MM.1S (cell line): ENCODE data around the gene SAMD8.
"Not testable (repeated sequence)": the region's sequence is repeated elsewhere in the genome, so short reads cannot be mapped to it uniquely, and the experiment has no call there.

ENCODE experiments used
- DNase-seq: peaks from one replicate; pipeline ENCODE4 v3.0.0-alpha.2; 2015
- H2AFZ ChIP-seq: fragments of 300-600 bp; sonication (generic); 2 replicates; pipeline ENCODE4 v1.6.0; 2016; ENCODE audit warnings: antibody characterized with exemption, low read length
- H3F3A ChIP-seq: fragments of 300-600 bp; sonication (generic); 2 replicates; pipeline ENCODE4 v1.6.1; 2016; ENCODE audit warnings: mild to moderate bottlenecking, antibody characterized with exemption, low read length, moderate library complexity, mixed read lengths; ENCODE audit not compliant: insufficient read depth
- H3K27ac ChIP-seq: fragments of 300-600 bp; sonication (generic); 2 replicates; pipeline ENCODE4 v1.5.1; 2016; ENCODE audit warnings: mild to moderate bottlenecking, low read length
- H3K27me3 ChIP-seq: fragments of 300-600 bp; sonication (generic); replicated peaks from 2 replicates; pipeline ENCODE4 v1.6.0; 2016; ENCODE audit warnings: low read length; ENCODE audit not compliant: insufficient read depth
- H3K36me3 ChIP-seq: fragments of 300-600 bp; sonication (generic); replicated peaks from 2 replicates; pipeline ENCODE4 v1.6.1; 2016; ENCODE audit warnings: mild to moderate bottlenecking, low read length, mixed read lengths; ENCODE audit not compliant: insufficient read depth
- H3K4me1 ChIP-seq: fragments of 300-600 bp; sonication (generic); 2 replicates; pipeline ENCODE4 v1.6.1; 2016; ENCODE audit warnings: low read length, mixed read lengths
- H3K4me2 ChIP-seq: fragments of 300-600 bp; sonication (generic); 2 replicates; pipeline ENCODE4 v1.6.0; 2016; ENCODE audit warnings: low read depth, low read length
- H3K4me3 ChIP-seq: fragments of 300-600 bp; sonication (generic); 2 replicates; pipeline ENCODE4 v1.5.1; 2016; ENCODE audit warnings: low read length, mixed read lengths
- H3K79me2 ChIP-seq: fragments of 300-600 bp; sonication (generic); 2 replicates; pipeline ENCODE4 v1.6.1; 2016; ENCODE audit warnings: mixed run types, low read length, mixed read lengths
- H3K9ac ChIP-seq: fragments of 300-600 bp; sonication (generic); 2 replicates; pipeline ENCODE4 v1.6.1; 2016; ENCODE audit warnings: low read length, mixed read lengths
- H3K9me2 ChIP-seq: fragments of 300-600 bp; sonication (generic); replicated peaks from 2 replicates; pipeline ENCODE4 v1.6.1; 2016; ENCODE audit warnings: mild to moderate bottlenecking, low read length, mixed read lengths; ENCODE audit not compliant: insufficient read depth
- H3K9me3 ChIP-seq: fragments of 300-600 bp; sonication (generic); replicated peaks from 2 replicates; pipeline ENCODE4 v1.6.1; 2016; ENCODE audit warnings: mild to moderate bottlenecking, low read length, mixed read lengths; ENCODE audit not compliant: insufficient read depth
- H4K20me1 ChIP-seq: fragments of 300-600 bp; sonication (generic); 2 replicates; pipeline ENCODE4 v1.6.1; 2016; ENCODE audit warnings: mild to moderate bottlenecking, low read length, moderate library complexity, mixed read lengths; ENCODE audit not compliant: insufficient read depth
- CTCF ChIP-seq: fragments of 300-600 bp; sonication (generic); IDR thresholded peaks from 2 replicates; pipeline ENCODE4 v1.5.1; 2016; ENCODE audit warnings: antibody characterized with exemption, low read length, mixed read lengths
- EZH2 ChIP-seq: fragments of 300-600 bp; sonication (generic); optimal IDR thresholded peaks from 2 replicates; pipeline ENCODE3; 2017; ENCODE audit warnings: low read depth, mild to moderate bottlenecking, antibody characterized with exemption, low read length, mixed read lengths
- EZH2phosphoT487 ChIP-seq: fragments of 300-600 bp; sonication (generic); IDR thresholded peaks from 2 replicates; pipeline ENCODE4 v1.6.1; 2018; ENCODE audit warnings: antibody characterized with exemption, low read length

The SAMD8 gene

GRCh38 chr10:75105576-75106197, 5.8 kb upstream of the SAMD8 start:
- Histone ChIP-seq H3K4me2 (no peak overlapping the region), H3K9me2 (no peaks in the 10 kb centered on the region), H3K9me3 (no peaks in the 10 kb centered on the region), H3K9ac (no peak overlapping the region), H3K27ac (no peak overlapping the region), H3K36me3 (no peaks in the 10 kb centered on the region), H3K27me3 (no peaks in the 10 kb centered on the region), H2AFZ (no peak overlapping the region), H3K4me3 (no peak overlapping the region), H3K79me2 (no peaks in the 10 kb centered on the region), H3F3A (0 out of 2 replicates have a peak, but pooled peaks cover 6% of the 10 kb centered on the region), H3K4me1 (peaks cover 6% of the 10 kb centered on the region), H4K20me1 (no peaks in the 10 kb centered on the region)
- TF ChIP-seq EZH2phosphoT487 (no peak), EZH2 (no peak), CTCF (no peak)
- DNase-seq: no peak

- Histone ChIP-seq H3K79me2 (no peaks in the 10 kb centered on the region), H3K9ac (no peak overlapping the region), H3K4me3 (no peak overlapping the region), H2AFZ (no peak overlapping the region), H3K9me3 (no peaks in the 10 kb centered on the region), H3K4me1 (peaks cover 7% of the 10 kb centered on the region), H3F3A (peaks cover 6% of the 10 kb centered on the region; the same call in 1 of the 2 replicates), H3K9me2 (no peaks in the 10 kb centered on the region), H3K36me3 (no peaks in the 10 kb centered on the region), H3K27me3 (no peaks in the 10 kb centered on the region), H3K27ac (no peak overlapping the region), H4K20me1 (no peaks in the 10 kb centered on the region), H3K4me2 (no peak overlapping the region)
- DNase-seq: no peak
- TF ChIP-seq EZH2phosphoT487 (no peak), CTCF (no peak)
These were observed 5.2 kb upstream of the SAMD8 start for GRCh38 chr10:75106242-75106641.

DNA sequence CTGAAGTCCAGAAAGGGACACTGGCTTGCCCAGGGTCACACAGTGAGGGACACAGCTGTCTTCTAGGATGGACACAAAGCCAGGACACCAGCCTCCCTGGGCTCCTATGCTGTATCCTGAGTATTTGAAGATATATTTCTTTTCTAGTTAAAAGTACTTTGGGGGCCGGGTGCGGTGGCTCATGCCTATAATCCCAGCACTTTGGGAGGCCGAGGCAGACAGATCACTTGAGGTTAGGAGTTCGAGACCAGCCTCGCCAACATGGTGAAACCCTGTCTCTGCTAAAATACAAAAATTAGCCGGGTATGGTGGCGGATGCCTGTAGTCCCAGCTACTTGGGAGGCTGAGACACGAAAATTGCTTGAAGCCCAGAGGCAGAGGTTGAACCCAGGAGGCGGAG, 4.6 kb upstream of the SAMD8 start:
- H3F3A ChIP-seq: peaks cover 11% of the 10 kb centered on the region
- not testable (repeated sequence) for H2AFZ ChIP-seq, H3K9ac ChIP-seq, H3K9me2 ChIP-seq, H3K36me3 ChIP-seq, H3K79me2 ChIP-seq, H3K27me3 ChIP-seq, H3K9me3 ChIP-seq, DNase-seq, H3K4me2 ChIP-seq, H3K4me1 ChIP-seq, H3K27ac ChIP-seq, H4K20me1 ChIP-seq, H3K4me3 ChIP-seq

DNA sequence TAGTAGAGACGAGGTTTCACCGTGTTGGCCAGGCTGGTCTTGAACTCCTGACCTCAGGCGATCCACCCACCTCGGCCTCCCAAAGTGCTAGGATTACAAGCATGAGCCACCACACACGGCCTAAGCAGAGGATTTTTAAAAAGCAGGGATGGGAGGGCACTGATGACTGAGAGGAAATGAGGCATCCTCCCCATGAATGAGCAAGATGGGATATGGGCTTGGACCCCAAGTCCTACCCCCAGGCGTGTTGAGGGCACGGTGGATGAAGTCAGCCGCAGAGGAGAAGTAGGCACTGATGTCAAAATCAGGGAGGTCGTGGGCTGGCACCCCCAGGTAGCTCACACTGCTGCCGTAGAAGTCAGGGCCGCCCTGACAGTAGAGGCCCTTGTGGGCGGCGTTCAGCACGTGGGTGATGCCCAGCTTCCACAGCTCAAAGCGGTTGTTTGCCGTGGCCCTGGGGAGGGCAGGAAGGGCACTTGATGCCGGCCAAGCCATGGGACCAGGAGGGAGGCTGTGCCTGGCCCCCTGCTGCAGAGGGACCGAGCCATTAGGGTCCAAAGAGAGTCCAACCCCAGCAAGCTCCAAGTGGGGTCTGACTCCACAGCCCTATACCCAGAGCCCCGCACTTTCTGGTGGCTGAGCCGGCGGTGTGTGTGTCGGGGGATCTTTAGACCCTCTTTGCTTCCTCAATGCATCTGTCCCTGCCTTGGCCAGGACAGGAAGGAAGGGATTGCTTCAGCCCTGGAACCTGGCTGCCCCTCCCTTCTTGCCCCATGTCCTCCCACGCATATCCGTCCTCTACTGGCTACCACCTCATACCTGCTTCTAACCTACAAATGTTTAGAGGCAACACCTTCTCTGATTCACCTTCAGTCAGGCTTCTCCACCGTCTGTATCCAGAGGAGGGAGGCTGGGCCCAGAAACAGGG, 3.4 kb upstream of the SAMD8 start:
- Histone ChIP-seq H4K20me1 (no peaks in the 10 kb centered on the region), H3K79me2 (peaks cover 5% of the 10 kb centered on the region), H3F3A (peaks cover 21% of the 10 kb centered on the region), H3K27me3 (no peaks in the 10 kb centered on the region), H3K4me2 (no peak overlapping the region), H3K27ac (no peak overlapping the region), H3K4me1 (peaks cover 11% of the 10 kb centered on the region), H3K9me3 (no peaks in the 10 kb centered on the region), H3K9ac (no peak overlapping the region), H3K36me3 (no peaks in the 10 kb centered on the region), H2AFZ (no peak overlapping the region), H3K4me3 (no peak overlapping the region), H3K9me2 (no peaks in the 10 kb centered on the region)
- TF ChIP-seq CTCF (no peak), EZH2 (no peak), EZH2phosphoT487 (no peak)
- no peak for DNase-seq
